NCI-H345 treated with DMSO at 0.1 percent for 48 hours (cell line): ENCODE results near the gene DNAJC7.
"Not testable (repeated sequence)": the region's sequence is repeated elsewhere in the genome, so short reads cannot be mapped to it uniquely, and the experiment has no call there.

Experiments
- DNase-seq: peaks from one replicate; lab custom pipeline; 2025; ENCODE audit not compliant: unreplicated experiment; lab: John Stamatoyannopoulos, UW

DNAJC7 gene

DNA sequence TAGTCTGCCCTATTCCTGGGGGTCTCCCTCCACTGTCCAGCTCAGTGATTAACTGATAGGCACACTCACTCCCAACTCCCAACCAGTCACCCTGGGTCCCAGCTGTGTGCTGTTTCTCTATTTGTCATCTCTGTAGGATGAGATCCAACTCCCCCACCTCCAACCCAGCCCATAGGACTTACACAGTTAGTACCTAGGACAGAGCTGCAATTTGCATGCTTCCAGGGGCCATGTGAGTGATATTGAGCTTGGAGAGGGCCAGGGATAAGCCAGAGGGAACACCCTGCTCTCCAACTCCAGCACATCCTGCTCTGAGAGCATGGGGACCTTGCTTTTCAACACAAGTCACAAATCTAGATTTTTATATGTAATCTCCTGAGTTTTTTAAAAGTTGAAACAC, 24.4 kb upstream of the DNAJC7 start:
- DNase-seq, result no peak

- DNase-seq, result no peak
Observed at GRCh38 chr17:42040818-42041217, 23.6 kb upstream of the DNAJC7 start.

DNA sequence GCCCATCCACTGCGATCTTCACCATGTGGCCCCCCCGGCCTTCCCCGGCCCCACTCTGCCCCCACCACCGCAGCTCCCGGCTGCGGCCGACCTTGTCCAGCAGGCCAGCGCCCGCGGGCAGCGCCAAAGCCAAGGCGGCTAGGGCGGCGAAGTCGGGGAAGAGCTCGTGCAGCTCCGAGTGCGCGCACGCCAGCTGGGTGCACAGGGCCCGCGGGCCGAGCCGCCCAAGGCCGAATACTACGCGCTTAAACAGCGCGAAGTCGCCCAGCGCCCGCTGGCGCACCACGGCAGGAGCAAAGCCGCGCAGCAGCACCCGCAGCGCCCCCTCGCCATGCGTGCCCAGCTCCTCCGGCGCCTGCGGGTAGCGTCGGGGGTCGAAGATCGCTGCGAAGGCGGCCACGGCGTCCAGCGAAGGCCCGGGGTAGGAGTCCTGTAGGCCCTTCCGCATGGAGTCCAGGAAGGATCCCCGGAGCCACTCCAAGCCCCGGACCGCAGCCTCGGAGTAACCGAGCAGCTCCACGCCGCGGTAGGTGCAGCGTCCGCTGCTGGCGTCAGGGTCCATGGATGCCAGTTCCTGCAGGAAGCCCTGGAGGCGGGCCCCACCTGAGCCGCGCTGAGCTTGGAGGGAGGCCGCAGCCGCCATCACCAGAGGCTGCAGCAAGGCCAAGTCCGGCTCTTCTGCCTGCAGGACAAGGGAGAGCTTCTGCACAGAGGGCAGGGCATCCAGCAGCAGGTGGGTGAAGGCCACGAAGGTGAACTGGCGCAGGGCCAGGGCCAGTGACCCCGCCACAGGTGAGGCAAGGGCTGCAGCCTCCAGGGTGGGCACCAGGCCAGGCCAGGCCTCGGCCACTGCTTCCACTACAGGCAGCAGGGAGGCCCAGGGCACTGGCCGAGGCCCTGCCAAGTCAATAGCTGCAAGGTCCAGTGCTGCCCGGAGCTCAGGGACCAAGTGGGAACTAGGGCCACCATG, 22.8 kb upstream of the DNAJC7 start:
- no peak for DNase-seq

DNA sequence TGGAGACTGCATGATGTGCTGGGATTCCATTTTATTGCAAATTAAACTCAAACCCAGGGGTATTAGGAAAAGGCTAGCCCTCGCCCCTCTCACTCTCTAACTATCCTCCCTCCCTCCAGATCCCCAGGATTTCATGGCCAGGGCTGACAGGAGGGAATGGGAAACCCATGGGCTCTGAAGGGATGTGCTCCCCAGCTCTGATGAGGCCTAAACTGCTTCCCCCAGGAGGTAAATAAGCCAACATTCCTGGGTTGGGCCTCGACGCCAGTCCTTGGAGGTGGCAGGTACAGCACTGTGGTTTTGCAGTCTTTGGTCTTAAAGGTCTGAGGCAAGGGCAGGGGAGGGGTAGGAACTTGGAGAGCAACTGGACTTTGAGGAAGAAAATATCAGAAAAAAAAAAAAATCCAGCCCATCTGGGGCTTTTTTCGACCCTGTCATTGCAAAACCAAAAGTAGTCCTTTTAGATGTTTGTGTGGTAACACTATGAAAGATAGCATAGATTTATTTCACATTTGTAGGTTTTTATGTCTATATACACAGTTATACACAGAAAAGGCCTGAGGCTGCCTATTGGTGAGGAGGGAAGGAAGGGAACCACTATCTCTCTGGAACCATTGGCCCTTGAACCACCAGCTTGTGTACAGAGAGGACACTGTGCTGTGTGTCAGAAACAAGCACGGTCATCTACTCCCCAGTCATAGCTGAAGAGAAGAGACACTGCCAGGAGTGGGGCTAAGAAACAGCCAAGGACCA, 21.2 kb upstream of the DNAJC7 start:
- no peak for DNase-seq

DNA sequence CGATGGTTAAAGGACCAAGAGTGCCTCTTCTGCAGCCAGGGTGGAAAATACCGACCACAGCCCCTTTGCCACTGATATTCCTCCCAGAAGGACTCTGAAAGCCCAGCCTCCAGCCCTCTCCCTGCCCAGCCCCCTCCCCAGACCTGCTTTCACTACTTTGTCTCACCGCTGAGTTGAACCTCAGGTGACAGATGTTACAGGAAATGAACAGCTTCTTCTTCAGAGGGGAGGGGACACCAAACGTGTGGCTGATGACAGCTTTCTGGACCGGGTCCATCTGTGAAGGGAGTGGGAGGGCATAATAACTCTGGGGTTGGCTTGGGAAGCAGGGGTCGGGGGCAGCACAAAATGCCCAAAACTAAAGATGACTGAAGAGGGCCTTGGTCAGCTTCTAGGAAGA, 16.8 kb upstream of the DNAJC7 start:
- DNase-seq, result no peak

- no peak for DNase-seq
Observed at GRCh38 chr17:42031584-42031983, 14.3 kb upstream of the DNAJC7 start.

DNA sequence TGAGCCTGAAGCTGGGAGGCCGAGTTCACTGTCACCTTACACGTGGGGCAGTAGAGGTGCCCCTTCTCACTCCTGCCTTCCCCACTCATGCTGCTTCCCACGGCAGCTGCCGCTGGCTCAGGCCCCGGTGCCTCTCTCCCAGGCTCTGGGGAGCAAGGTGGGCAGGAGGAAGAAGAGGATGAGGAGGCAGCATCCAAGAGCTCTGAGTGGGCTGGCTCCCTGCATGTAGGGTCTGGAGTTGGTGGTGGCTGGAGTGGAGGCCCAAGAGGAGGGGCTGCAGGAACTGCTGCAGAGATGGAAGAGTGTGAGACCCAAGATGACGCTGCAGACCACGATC, 11.5 kb upstream of the DNAJC7 start:
- DNase-seq, result no peak

- DNase-seq, result no peak
Observed at GRCh38 chr17:42027961-42028790, 10.9 kb upstream of the DNAJC7 start.

- no peak for DNase-seq
Observed at GRCh38 chr17:42027590-42027889, 10.3 kb upstream of the DNAJC7 start.

- no peak for DNase-seq
Observed at GRCh38 chr17:42026857-42027589, 9.8 kb upstream of the DNAJC7 start.

DNA sequence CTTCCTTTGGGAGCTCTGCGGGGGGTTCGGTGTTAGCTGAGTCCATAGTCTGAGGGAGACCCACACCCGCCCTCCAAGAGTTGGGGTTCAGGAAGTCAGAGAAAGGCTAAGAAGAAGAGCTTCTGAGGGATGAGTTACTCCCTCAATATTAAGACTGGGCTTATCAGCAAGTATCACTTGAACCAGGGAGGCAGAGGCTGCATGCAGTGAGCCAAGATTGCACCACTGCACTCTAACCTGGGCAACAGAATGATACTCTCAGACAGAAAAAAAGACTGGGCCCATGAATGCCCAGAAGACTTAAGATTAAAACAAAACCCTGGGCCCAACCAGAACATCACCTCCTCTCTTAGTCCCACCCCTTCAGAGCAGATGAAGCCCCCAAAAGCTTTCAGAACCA, 8.7 kb upstream of the DNAJC7 start:
- no peak for DNase-seq

GRCh38 chr17:42025191-42025579, 7.9 kb upstream of the DNAJC7 start:
- no peak for DNase-seq

GRCh38 chr17:42023524-42024349, 6.5 kb upstream of the DNAJC7 start:
- no peak for DNase-seq

- DNase-seq, result not testable (repeated sequence)
Observed at GRCh38 chr17:42020845-42021244, 3.6 kb upstream of the DNAJC7 start.

GRCh38 chr17:42019509-42020404, 2.5 kb upstream of the DNAJC7 start, which contains the start of gene NKIRAS2:
Gene NKIRAS2, plus strand, starts transcription at chr17:42020090. Its CDS starts 1,488 bp downstream, at chr17:42021578.
- DNase-seq, result peak; percentile 73

GRCh38 chr17:42018988-42019387, 1.7 kb upstream of the DNAJC7 start:
- DNase-seq, result no peak

DNA sequence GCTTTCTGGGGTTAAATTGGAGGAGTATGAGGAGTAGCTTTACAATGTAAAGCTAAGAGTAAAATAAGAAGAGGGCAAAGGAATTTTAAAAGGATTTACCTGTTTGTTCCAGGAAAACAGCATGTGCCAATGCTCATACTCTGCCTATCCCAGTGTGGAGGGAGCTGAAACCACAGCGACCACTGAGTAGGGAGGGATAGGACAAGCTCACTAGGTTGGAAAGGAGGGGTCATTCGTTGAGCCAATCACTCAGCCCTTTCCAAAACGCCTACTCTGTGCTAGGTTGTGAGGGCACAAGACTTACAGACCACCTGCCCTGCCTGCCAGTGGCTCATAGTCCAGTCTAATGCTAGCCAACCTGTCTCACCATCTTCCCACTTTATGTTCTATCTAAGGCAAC, 1.1 kb upstream of the DNAJC7 start:
- DNase-seq, result no peak

DNA sequence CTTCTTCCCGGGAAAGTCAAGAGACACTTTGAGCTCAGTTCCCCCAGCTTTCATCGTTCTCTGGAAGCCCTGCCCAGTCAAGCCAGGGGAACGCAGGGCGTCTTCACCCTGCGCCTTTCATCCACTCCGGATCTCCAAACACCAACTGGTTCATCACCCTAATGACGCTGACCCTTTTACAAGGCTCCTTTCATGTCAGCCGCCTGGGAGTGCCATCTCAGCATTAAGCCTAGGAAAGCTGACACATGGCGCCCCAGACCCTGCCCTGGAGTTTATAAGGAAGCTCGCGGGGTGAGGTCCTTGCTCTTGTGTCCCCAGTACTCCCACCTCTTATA, 594 bp upstream of the DNAJC7 start:
- no peak for DNase-seq

GRCh38 chr17:42016411-42016831, 818 bp downstream of the DNAJC7 start:
- DNase-seq, result no peak
